GM18498 (cell line): ENCODE measurements around the gene FXYD7.

Source experiments
- ATAC-seq: cut with Tn5 transposase; IDR thresholded peaks from one replicate; pipeline ENCODE4 v1.9.1; 2021; ENCODE audit warnings: mild to moderate bottlenecking, moderate library complexity; ENCODE audit not compliant: unreplicated experiment

The FXYD7 gene

DNA sequence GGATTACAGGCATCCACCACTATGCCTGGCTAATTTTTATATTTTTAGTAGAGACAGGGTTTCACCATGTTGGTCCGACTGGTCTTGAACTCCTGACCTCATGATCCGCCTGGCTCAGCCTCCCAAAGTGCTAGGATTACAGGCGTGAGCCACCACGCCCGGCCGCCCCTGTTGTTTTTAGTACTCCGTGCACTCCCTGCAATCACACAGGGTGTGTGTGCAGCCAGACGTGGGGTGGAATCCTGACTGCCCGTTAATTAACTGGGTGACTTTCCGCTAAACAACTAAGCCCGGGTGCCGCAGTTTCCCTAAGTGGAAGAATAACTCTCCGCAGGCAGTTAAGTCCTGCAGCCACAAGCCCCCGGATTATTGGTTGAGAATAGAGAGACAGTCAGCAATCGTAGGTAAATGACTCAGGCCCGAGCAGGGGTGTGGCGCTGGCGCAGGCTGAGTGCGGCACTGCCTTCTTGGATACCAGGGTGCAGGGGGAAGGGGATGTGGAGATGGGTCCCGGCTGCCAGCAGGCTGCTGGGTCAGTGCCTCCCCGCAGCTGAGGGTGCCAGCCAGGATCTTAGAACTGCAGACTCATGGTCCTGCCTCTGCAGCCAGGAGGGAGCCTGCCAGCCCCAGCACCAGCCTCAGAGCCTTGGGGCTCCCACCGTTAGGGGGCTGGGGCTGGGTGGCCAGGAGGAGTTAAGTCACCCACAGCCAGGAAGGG lies 33.5 kb upstream of the FXYD7 start:
- no peak for ATAC-seq

DNA sequence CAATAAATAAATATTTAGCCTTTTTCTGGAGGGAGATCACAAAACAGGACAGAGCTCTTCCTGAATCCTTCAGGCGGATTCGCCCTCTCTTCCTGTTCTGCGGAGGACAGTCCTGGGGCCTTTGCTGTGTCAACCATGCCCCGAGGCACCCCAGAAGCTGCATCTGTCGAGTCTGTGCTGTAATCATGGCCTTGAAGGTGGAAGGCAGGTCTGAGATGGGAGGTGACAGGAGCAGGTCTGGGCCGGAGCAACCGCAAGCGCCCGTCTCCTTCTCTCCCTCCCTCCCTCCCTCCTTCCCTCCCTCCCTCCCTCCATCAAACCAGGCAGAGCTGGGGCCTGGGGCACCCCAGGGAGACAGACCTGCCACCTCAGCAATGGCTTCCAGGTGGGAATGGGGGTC lies 32.1 kb upstream of the FXYD7 start:
- ATAC-seq = no peak

DNA sequence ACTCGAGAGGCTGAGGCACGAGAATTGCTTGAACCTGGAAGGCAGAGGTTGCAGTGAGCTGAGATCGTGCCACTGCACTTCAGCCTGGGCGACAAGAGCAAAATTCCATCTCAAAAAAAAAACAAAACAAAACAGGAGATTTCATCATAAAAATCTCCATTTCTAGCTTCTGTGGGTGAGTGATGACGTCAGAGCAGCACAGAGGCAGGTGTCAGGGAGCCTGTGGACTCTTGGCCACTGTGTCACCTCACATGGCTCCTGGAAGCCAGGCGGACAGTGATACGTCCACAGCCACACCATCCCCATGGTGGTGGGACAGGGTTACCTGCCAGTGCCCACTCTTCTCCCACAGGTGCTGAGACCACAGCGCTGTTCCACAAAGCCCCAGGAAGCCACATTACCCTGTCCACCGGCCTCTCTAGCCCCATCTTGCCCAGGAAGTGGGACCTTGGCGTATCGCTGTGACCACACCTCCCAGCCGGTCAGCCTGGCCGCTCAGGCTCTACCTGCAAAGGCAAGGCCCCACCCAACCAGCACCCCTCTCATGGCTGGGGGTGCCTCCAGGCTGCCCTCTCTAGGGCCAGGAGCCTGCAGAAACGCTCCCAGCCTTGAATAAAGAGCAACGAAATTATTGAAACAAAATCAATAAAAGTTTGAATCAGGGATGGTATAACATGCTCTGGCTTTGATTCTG lies 29.9 kb upstream of the FXYD7 start:
- no peak for ATAC-seq

GRCh38 chr19:35114353-35115176 lies 28.5 kb upstream of the FXYD7 start:
- no peak for ATAC-seq

- no peak for ATAC-seq
These were observed 27.7 kb upstream of the FXYD7 start, which contains the start of gene FXYD3 for GRCh38 chr19:35115177-35115951. TSS of gene FXYD3 (plus strand) at chr19:35115823. CDS start at chr19:35119377, 3,554 bp downstream.

DNA sequence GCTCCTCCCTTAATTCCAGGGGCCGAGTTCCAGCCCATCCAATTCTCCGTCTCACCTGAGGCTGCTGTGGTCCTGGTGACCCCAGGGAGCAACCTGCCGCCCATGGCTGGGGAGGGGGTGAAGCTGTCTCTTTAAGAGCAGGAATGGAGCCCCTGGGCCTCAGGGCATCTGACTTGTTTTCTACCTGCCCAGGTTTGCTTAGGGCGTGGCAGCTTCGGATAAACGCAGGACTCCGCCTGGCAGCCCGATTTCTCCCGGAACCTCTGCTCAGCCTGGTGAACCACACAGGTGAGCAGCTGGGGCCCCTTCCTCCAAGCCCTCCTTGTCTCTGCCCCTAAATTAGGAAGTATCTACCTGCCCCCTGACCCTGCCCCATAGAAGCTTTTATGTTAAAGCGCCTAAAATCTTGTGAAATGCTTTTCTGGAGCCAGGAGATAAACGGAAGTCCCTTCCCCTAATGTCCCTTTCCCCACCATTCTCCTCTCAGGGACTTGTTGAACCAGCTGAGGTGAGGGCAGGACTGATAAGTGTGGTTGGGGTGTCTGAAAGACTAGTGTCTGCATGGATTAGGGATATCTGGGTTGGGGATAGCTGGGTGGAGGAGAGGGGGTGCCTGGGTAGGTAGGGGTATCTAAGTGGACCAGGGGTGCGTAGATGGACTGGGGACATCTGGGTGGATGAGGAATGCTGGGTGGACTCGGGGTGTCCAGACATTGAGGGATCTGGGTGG lies 26.8 kb upstream of the FXYD7 start:
- ATAC-seq = no peak

DNA sequence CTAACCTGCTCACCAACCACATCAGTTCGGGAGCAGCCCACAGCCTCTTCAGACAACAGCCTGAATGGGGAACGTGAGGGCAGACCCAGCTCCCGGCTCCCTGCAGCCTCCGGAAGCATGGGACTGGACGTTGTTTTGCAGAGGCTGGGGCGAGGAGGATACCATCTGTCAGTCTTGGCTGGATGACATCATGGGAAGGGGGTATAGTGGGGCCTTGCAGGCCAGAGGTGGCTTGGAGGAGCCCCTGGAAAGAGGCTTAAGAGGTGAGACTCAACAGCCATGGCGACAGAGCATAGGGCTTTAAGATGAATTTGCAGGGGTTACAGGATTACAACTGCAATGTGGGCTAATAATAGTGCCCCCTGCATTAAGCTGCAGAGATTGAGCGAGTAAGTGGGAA lies 25.9 kb upstream of the FXYD7 start:
- no peak for ATAC-seq

GRCh38 chr19:35117799-35118198 lies 25.3 kb upstream of the FXYD7 start:
- ATAC-seq = no peak

- no peak for ATAC-seq
These were observed 24.6 kb upstream of the FXYD7 start for GRCh38 chr19:35118268-35119020.

GRCh38 chr19:35119091-35119490 lies 24.0 kb upstream of the FXYD7 start:
- ATAC-seq = no peak

GRCh38 chr19:35119578-35120155 lies 23.4 kb upstream of the FXYD7 start:
- no peak for ATAC-seq

- no peak for ATAC-seq
These were observed 22.6 kb upstream of the FXYD7 start for GRCh38 chr19:35120492-35120891.

DNA sequence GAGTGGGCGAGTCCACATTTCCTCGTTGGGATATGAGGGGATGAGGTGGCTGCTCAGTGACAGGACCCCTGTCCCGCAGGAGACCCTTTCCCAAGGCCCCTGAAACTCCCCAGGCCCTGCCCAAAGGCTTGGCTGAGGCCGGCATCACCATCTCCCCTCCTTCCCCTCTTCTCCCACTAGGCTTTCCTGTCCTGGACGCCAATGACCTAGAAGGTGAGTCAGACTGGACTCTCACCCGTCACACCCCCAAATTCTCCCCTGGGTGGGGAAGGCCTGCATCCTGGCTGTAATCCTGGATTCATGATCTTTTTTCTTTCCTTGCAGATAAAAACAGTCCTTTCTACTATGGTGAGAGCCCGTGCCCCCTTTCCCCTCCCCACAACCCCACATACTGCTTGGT lies 22.2 kb upstream of the FXYD7 start:
- ATAC-seq = no peak

GRCh38 chr19:35122687-35123551 lies 20.1 kb upstream of the FXYD7 start:
- no peak for ATAC-seq

DNA sequence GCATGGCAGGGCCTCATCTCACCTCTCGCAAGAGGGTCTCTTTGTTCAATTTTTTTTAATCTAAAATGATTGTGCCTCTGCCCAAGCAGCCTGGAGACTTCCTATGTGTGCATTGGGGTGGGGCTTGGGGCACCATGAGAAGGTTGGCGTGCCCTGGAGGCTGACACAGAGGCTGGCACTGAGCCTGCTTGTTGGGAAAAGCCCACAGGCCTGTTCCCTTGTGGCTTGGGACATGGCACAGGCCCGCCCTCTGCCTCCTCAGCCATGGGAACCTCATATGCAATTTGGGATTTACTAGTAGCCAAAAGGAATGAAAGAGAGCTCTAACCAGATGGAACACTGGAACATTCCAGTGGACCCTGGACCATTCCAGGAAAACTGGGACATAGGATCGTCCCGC lies 19.5 kb upstream of the FXYD7 start:
- ATAC-seq = no peak

DNA sequence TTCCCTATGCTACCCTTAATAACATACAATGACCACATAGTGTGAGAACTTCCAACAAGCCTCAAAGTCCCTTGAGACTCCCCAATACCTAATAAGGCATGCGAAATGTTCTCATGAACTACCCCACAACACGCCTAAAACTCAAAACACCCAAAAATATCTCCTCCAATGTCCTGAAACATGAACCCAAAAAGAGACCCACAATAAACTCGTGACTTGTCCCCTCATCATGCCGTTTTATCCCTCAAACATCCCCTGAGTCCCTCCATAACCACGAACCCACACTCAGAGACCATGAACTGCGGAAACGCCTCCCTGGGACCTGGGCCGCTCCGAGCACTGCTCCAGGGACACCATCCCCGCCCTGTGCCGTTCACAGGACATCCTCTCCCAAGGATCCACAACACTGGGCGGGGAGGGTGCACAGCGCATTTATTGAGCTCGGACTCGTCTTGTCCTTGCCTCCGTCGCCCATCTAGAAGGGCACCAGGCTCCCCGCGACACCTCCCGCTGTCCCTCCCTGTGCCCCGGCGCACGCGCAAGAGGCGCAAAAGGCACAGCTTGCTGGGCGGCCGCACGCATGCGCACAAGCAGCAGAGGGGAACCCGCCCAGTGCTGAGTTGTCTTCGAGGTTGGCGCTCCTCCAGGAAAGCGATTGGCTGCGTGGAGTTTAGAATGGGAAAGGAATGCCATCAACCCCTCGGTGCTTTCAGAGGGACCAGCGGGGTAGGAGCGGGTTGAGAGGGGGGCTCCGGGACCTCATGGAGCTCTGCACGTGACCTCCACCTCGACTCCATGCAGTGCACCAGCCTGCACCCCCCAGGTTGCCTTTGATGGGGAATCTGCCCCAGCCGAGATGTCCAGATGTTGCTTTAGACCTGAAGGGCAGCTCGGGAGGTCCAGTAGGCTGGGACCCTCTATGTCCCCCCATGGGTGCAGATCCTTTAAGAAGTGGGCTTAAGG lies 18.7 kb upstream of the FXYD7 start:
- peak; percentile 76 for ATAC-seq

DNA sequence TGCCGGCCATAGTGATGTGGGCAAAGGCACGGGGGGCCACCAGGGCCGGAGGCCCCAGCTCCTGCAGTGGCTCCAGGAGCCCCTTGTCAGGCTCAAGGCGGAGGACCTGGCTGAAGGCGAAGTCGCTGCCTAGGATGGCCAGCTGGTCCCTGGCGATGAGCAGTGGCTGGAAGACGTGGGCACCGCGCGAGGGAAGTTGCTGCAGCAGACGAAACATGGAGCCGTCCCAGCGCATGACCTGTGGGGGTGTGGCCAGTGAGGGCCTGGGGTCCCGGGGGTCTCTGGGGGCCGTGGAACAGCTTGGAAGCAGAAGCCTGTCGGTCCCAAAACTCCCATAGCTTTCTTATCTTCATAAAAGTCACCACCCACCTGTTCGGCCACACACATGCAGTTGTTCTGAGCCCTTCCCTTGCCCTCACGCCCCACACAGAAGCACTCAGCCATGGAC lies 17.8 kb upstream of the FXYD7 start:
- no peak for ATAC-seq
